Right kidney (tissue), 1 donor: ENCODE results near the gene COPS3.

Source experiments
- DNase-seq: peaks from one replicate; pipeline ENCODE4 v3.0.0-alpha.2; 2016

The COPS3 gene

GRCh38 chr17:17217995-17218394, 63.1 kb downstream of the COPS3 start:
- no peak for DNase-seq

DNA sequence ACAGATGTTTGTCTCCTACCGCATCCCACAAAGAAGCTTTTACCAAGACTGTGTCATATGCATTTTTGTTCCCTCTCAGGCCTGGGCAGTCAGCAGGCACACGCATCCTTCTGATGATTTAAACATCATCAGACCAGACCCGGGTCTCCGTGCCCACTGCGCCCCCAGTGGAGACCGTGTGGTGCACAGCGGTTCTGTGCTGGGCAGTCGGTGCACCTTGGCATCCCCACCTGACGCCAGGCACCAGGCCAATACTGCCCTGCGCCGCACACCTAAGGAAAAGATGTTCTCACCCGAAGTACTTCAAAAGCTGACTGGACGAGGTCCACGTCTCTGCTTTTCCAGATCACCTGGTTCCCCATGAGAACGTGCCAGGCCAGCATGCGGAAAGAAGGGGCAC, 64.3 kb downstream of the COPS3 start:
- no peak for DNase-seq

- DNase-seq: no peak
Observed at GRCh38 chr17:17216236-17216635, 64.8 kb downstream of the COPS3 start.

GRCh38 chr17:17215575-17215974, 65.5 kb downstream of the COPS3 start:
- no peak for DNase-seq

DNA sequence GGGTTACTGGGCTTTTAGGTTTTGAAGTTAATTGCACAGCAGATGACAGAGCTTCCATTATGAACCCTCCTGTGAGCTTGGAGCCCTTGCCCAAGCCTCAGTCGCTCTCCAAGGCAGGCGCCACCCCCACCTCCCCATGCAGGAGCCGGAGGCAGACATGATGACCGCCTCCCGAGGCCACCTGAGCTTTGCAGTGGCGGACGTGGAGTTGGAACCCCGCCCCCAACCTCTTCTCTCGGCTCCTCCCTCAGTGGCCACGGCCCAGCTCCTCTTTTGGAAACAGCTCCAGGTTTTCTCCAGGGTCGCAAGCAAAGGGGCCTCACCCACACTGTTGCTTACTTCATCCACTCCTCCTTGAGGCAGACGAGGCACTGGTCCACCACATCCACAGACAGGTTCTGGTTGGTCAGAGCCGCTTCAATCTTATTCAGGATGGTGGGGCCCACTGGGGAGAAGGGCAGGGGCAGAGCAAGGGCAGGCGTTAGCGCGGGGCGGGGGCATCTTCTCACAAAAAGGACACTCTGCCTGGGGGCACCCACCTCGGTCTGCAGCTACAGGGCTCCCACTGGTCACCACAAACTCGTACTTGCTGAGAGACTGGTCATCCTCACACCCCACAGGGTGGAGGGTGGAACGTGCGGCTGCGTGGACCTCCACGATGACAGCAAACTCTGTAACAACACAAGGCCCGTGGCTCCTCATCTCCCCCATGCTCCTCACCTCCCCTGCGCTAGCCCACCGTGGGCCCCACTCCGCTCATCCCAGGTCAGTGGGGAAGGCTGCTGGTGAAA, 66.2 kb downstream of the COPS3 start:
- no peak for DNase-seq

- DNase-seq: no peak
Observed at GRCh38 chr17:17213775-17214174, 67.3 kb downstream of the COPS3 start.

DNA sequence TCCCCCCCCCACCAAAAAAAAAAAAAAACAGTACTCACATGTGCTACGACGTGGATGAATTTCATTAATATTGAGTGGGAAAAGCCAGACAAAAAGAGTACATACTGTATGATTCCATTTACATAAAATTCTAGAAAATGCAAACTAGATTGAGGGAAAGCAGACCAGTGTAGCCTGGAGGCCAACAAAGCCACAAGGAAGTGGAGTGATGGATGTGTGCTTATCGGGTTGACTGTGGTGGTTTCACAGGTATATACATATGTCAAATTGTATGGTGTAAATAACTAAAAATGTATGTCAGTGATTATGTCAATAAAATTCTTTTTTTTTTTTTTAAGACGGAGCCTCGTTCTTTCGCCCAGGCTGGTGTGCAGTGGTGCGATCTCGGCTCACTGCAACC, 73.0 kb downstream of the COPS3 start:
- no peak for DNase-seq

- no peak for DNase-seq
Observed at GRCh38 chr17:17206913-17207335, 74.1 kb downstream of the COPS3 start.

- peak; percentile 83 for DNase-seq
Observed at GRCh38 chr17:17206124-17206912, 74.7 kb downstream of the COPS3 start, which contains the start of gene PLD6. PLD6 (minus strand) TSS chr17:17206333; CDS start chr17:17206286, 47 bp downstream.

- DNase-seq: no peak
Observed at GRCh38 chr17:17205368-17206123, 75.5 kb downstream of the COPS3 start.

DNA sequence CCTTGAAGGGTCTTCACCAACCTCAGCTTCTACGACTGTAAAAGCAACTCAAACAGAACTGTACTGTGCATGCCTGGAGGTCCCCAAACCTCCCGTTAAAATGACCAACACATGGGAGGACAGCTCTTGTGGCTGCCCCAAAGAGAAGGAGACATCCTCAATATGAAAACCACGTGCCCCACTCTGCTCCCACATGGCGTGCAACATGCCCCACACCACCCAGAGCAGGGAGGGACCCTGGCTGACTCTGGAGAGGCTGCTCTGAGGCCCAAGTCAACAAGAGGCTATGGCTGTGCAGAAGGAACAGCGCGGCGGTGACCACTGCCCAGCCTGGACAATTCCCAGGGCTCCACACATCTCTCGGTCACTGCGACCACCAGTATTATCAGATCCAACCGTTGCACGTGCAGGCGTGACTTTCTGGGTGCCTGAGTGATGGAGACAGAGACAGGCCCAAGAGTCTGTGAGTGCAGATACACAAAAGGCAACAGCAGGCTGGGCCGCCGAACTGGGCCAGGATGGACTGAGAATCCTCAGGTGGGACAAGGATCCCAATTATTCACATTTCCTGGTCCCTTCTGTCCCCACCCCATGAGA, 76.3 kb downstream of the COPS3 start:
- no peak for DNase-seq

DNA sequence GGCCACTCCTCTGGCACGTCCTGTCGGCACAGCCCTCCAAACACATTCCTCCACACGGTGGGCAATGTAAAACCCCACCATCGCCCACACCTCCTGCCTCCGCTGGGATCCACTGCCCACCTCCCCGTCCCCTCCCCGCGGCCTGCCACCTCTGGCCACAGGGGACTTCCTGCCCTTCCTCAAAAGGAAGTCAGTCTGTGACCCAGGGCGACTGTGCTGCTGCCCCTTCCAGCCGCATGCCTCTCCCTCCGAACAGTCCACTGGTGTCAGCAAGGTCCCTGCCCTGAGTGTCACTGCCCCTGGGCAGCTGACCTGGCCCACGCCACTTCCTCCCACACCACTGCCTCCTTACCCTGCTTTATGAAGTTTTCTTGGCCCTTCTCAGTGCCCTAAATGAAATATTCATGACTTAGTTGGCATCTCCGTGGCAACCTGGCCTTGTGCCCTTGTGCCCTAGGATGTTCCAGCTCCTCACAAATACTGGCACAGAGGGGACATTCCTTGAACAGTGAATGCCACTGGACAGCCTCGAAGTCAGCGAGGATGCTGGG, 76.9 kb downstream of the COPS3 start:
- DNase-seq: no peak

DNA sequence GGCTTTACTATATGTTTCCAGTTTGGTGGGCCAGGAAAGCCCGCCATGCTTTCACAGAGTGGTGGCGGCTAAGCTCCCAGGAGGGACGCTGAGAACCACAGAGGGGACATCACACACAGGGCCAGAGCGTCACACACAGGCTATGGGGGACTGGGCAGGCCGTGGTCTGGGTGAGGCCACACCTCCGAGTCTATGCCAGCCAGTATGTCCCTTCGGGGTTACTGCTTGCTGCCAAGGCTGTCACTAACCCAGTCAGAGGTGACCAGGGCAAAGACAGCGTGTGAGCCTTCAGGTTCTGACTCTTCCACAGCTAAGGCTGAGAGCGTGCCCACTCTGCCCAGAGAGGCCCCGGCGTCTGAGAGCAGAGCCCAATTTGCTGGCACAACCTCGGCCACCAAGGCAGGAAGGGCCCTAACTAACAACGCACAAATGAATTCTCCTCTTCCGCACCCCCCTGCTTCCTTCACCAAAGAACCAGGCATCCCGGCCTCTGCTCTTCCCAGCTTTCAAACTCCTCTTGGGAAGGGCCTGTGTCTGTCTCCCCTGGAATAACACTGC, 77.8 kb downstream of the COPS3 start:
- no peak for DNase-seq

DNA sequence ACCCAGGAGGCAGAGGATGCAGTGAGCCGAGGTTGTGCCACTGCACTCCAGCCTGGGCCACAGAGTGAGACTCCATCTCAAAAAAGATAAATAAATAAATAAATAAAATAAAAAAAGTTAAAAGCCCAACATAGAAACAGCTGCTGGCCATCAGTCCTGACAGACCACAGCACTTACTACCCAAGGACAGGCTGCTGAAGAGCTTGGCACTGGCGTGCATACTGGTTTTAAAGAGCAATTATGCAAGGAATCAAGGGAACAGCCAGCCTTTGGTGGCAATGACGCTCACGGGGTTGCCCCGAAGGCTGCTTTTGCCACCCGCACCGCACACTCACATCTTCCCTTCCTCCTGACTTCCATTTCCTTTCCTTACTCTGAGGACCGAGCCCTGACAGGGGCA, 79.1 kb downstream of the COPS3 start:
- DNase-seq: no peak

DNA sequence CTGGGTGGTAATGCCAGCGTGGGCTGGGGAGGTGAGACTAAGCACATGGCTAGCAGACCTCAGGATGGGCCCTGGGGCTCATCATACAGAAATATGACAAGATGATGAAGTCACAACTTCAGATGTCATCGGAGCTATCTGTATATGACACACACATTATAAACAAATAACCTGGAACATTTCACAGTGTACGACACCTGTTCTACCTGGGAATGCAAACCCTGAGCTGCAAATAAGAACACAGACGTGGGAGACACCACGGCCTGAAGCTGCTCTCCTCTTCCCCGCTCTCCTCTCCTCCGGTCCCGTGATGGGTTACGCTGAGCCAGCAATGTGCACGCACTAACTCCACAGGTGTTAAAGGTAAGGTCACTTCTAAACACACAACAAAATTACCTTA, 79.8 kb downstream of the COPS3 start:
- no peak for DNase-seq

GRCh38 chr17:17200831-17201230, 80.2 kb downstream of the COPS3 start:
- no peak for DNase-seq

- DNase-seq: no peak
Observed at GRCh38 chr17:17200311-17200710, 80.7 kb downstream of the COPS3 start.

- no peak for DNase-seq
Observed at GRCh38 chr17:17198281-17198680, 82.8 kb downstream of the COPS3 start.

GRCh38 chr17:17196776-17197175, 84.3 kb downstream of the COPS3 start:
- DNase-seq: no peak
